ENCODE results near the gene CYS1. TPM values are rescaled to one million over a fixed set of nuclear protein-coding genes. Genes with fewer than 3 reads are reported as not detected.
A peak's percentile ranks its signal among the peaks of the same experiment; 100 is the strongest.

Gene CYS1
- total and polyA plus RNA-seq, 2 of the 13 experiments (the other 11 are each of a cell fraction or from before 2014, with no cell fraction given): 0.04 TPM; not detected in 1

DNA sequence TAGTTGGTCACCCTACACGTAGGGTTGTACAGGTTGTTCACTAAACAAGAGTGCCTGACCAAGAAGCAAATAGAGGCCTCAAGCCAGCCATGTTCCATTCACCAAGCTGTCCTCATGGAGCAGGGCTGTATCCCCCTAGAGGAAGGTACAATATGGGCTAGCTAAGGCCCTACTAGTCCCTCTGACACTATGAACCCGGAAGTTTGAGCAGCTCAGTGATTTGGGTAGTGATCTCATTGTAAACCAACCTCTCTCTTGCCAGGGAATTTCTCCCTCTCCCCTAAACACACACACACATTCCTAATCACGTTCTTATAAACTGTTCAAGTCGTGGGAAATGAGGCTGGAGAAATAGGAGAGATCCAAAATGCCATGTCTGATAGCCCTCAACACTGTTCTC is 6.7 kb upstream of the CYS1 start (continued):
- TF ChIP-seq LCORL (IDR thresholded peaks at IDR 0.05): no peak
- TF ChIP-seq LCORL (CRISPR knock-in tag; IDR thresholded peaks at IDR 0.05): peak; percentile 55; the same call in 1 of the 2 replicates
- TF ChIP-seq SOX5 (CRISPR knock-in tag; IDR thresholded peaks at IDR 0.05; ENCODE audit: borderline replicate concordance): no peak
- TF ChIP-seq, protein P1, sequence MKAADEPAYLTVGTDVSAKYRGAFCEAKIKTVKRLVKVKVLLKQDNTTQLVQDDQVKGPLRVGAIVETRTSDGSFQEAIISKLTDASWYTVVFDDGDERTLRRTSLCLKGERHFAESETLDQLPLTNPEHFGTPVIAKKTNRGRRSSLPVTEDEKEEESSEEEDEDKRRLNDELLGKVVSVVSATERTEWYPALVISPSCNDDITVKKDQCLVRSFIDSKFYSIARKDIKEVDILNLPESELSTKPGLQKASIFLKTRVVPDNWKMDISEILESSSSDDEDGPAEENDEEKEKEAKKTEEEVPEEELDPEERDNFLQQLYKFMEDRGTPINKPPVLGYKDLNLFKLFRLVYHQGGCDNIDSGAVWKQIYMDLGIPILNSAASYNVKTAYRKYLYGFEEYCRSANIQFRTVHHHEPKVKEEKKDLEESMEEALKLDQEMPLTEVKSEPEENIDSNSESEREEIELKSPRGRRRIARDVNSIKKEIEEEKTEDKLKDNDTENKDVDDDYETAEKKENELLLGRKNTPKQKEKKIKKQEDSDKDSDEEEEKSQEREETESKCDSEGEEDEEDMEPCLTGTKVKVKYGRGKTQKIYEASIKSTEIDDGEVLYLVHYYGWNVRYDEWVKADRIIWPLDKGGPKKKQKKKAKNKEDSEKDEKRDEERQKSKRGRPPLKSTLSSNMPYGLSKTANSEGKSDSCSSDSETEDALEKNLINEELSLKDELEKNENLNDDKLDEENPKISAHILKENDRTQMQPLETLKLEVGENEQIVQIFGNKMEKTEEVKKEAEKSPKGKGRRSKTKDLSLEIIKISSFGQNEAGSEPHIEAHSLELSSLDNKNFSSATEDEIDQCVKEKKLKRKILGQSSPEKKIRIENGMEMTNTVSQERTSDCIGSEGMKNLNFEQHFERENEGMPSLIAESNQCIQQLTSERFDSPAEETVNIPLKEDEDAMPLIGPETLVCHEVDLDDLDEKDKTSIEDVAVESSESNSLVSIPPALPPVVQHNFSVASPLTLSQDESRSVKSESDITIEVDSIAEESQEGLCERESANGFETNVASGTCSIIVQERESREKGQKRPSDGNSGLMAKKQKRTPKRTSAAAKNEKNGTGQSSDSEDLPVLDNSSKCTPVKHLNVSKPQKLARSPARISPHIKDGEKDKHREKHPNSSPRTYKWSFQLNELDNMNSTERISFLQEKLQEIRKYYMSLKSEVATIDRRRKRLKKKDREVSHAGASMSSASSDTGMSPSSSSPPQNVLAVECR (CRISPR knock-in tag; IDR thresholded peaks at IDR 0.05; ENCODE audit: borderline replicate concordance): 0 out of 2 replicates have a peak, but pooled peaks have one; percentile 16
- no peak for TF ChIP-seq RNF2 (conservative IDR thresholded peaks at IDR 0.05; ENCODE audit: low read depth)
- TF ChIP-seq, protein P2, sequence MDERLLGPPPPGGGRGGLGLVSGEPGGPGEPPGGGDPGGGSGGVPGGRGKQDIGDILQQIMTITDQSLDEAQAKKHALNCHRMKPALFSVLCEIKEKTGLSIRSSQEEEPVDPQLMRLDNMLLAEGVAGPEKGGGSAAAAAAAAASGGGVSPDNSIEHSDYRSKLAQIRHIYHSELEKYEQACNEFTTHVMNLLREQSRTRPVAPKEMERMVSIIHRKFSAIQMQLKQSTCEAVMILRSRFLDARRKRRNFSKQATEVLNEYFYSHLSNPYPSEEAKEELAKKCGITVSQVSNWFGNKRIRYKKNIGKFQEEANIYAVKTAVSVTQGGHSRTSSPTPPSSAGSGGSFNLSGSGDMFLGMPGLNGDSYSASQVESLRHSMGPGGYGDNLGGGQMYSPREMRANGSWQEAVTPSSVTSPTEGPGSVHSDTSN (CRISPR knock-in tag; IDR thresholded peaks at IDR 0.05): no peak
- no peak for TF ChIP-seq ZSCAN31 (CRISPR knock-in tag; IDR thresholded peaks at IDR 0.05; ENCODE audit: low read depth)
- TF ChIP-seq ZFP62 (CRISPR knock-in tag; IDR thresholded peaks at IDR 0.05): no peak
- TF ChIP-seq SYNCRIP (IDR thresholded peaks at IDR 0.05; ENCODE audit: insufficient read depth, low read depth, low read length): no peak
- no peak for TF ChIP-seq NFKBIZ (CRISPR knock-in tag; IDR thresholded peaks at IDR 0.05)
- no peak for TF ChIP-seq HOXA5 (CRISPR knock-in tag; IDR thresholded peaks at IDR 0.05)
- TF ChIP-seq KAT8 (CRISPR knock-in tag; IDR thresholded peaks at IDR 0.05): no peak
- no peak for TF ChIP-seq SMC3 (IDR thresholded peaks at IDR 0.05; ENCODE audit: low read length)
- TF ChIP-seq, protein P3, sequence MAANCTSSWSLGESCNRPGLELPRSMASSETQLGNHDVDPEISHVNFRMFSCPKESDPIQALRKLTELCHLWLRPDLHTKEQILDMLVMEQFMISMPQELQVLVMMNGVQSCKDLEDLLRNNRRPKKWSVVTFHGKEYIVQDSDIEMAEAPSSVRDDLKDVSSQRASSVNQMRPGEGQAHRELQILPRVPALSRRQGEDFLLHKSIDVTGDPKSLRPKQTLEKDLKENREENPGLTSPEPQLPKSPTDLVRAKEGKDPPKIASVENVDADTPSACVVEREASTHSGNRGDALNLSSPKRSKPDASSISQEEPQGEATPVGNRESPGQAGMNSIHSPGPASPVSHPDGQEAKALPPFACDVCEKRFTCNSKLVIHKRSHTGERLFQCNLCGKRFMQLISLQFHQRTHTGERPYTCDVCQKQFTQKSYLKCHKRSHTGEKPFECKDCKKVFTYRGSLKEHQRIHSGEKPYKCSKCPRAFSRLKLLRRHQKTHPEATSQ (CRISPR knock-in tag; IDR thresholded peaks at IDR 0.05; ENCODE audit: borderline replicate concordance): no peak
- 0 out of 2 replicates have a peak, but pooled peaks have one; percentile 26 for TF ChIP-seq ZFX (CRISPR knock-in tag; IDR thresholded peaks at IDR 0.05; ENCODE audit: low read depth)
- TF ChIP-seq ELF3 (CRISPR knock-in tag; IDR thresholded peaks at IDR 0.05): peak; percentile 98
- TF ChIP-seq SMAD9 (CRISPR knock-in tag; IDR thresholded peaks at IDR 0.05): no peak
- TF ChIP-seq, protein P4, sequence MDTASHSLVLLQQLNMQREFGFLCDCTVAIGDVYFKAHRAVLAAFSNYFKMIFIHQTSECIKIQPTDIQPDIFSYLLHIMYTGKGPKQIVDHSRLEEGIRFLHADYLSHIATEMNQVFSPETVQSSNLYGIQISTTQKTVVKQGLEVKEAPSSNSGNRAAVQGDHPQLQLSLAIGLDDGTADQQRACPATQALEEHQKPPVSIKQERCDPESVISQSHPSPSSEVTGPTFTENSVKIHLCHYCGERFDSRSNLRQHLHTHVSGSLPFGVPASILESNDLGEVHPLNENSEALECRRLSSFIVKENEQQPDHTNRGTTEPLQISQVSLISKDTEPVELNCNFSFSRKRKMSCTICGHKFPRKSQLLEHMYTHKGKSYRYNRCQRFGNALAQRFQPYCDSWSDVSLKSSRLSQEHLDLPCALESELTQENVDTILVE (CRISPR knock-in tag; IDR thresholded peaks at IDR 0.05): no peak
- TF ChIP-seq, protein P5, sequence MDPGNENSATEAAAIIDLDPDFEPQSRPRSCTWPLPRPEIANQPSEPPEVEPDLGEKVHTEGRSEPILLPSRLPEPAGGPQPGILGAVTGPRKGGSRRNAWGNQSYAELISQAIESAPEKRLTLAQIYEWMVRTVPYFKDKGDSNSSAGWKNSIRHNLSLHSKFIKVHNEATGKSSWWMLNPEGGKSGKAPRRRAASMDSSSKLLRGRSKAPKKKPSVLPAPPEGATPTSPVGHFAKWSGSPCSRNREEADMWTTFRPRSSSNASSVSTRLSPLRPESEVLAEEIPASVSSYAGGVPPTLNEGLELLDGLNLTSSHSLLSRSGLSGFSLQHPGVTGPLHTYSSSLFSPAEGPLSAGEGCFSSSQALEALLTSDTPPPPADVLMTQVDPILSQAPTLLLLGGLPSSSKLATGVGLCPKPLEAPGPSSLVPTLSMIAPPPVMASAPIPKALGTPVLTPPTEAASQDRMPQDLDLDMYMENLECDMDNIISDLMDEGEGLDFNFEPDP (CRISPR knock-in tag; conservative IDR thresholded peaks at IDR 0.05): 0 out of 2 replicates have a peak, but pooled peaks have one; percentile 34
- TF ChIP-seq, protein P6, sequence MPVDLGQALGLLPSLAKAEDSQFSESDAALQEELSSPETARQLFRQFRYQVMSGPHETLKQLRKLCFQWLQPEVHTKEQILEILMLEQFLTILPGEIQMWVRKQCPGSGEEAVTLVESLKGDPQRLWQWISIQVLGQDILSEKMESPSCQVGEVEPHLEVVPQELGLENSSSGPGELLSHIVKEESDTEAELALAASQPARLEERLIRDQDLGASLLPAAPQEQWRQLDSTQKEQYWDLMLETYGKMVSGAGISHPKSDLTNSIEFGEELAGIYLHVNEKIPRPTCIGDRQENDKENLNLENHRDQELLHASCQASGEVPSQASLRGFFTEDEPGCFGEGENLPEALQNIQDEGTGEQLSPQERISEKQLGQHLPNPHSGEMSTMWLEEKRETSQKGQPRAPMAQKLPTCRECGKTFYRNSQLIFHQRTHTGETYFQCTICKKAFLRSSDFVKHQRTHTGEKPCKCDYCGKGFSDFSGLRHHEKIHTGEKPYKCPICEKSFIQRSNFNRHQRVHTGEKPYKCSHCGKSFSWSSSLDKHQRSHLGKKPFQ (CRISPR knock-in tag; IDR thresholded peaks at IDR 0.05; ENCODE audit: insufficient replicate concordance): no peak
- TF ChIP-seq SATB2 (CRISPR knock-in tag; IDR thresholded peaks at IDR 0.05): no peak

Data from HepG2 (cell line).